ENCODE data around the gene KATNB1. TPM values are rescaled to one million over a fixed set of nuclear protein-coding genes. Genes with fewer than 3 reads are reported as not detected.

The KATNB1 gene
- total and polyA plus RNA-seq, 2 donors (not counting 1 experiment from before 2014, with no cell fraction given) = 6.7 to 15.2 TPM

GRCh38 chr16:57708168-57708567 is 27.4 kb upstream of the KATNB1 start:
- TF ChIP-seq CTCF (conservative IDR thresholded peaks at IDR 0.05 in 1 of 2, IDR thresholded peaks at IDR 0.05 in 1 of 2; ENCODE audit: low read depth in 1 of 2, low read length in 2 of 2) = no peak
- no peak for TF ChIP-seq EZH2 (IDR thresholded peaks at IDR 0.05; ENCODE audit: low read length, missing control alignments)
- Histone ChIP-seq H3K79me2 (ENCODE audit: control insufficient read depth, insufficient read depth, low read length) (no peaks in the 10 kb centered on the region), H2AFZ (ENCODE audit: low read length) (no peak overlapping the region), H3K9me3 (ENCODE audit: control insufficient read depth, insufficient read depth, low read depth, low read length) (no peaks in the 10 kb centered on the region), H3K36me3 (ENCODE audit: control insufficient read depth, insufficient read depth, low read length) (no peaks in the 10 kb centered on the region), H3K9ac (ENCODE audit: insufficient read depth, low read length) (no peak overlapping the region), H3K4me3 (replicated peaks in 1 of 4; ENCODE audit: control extremely low read depth in 1 of 4, insufficient read depth in 1 of 4, low read depth in 3 of 4, low read length in 4 of 4) (no peak overlapping the region), H3K27ac (ENCODE audit: insufficient read depth, low read length) (no peak overlapping the region), H3K4me2 (ENCODE audit: extremely low read depth, insufficient read depth, low read length) (no peak overlapping the region), H3K27me3 (ENCODE audit: control insufficient read depth, insufficient read depth, low read length) (peaks cover 9% of the 10 kb centered on the region), H4K20me1 (ENCODE audit: control insufficient read depth, extremely low read depth, insufficient read depth, low read length) (no peaks in the 10 kb centered on the region), H3K4me1 (ENCODE audit: control insufficient read depth, extremely low read depth, insufficient read depth, low read length) (no peaks in the 10 kb centered on the region)
- DNase-seq (ENCODE audit: low read depth in 2 of 2) = no peak

- Histone ChIP-seq H4K20me1 (ENCODE audit: control insufficient read depth, extremely low read depth, insufficient read depth, low read length) (no peaks in the 10 kb centered on the region), H3K9me3 (ENCODE audit: control insufficient read depth, insufficient read depth, low read depth, low read length) (no peaks in the 10 kb centered on the region), H3K4me2 (ENCODE audit: extremely low read depth, insufficient read depth, low read length) (no peak overlapping the region), H3K79me2 (ENCODE audit: control insufficient read depth, insufficient read depth, low read length) (no peaks in the 10 kb centered on the region), H3K4me1 (ENCODE audit: control insufficient read depth, extremely low read depth, insufficient read depth, low read length) (no peaks in the 10 kb centered on the region), H3K36me3 (ENCODE audit: control insufficient read depth, insufficient read depth, low read length) (no peaks in the 10 kb centered on the region), H3K27ac (ENCODE audit: insufficient read depth, low read length) (no peak overlapping the region), H2AFZ (ENCODE audit: low read length) (no peak overlapping the region), H3K4me3 (replicated peaks in 1 of 4; ENCODE audit: control extremely low read depth in 1 of 4, insufficient read depth in 1 of 4, low read depth in 3 of 4, low read length in 4 of 4) (no peak overlapping the region), H3K27me3 (ENCODE audit: control insufficient read depth, insufficient read depth, low read length) (peaks cover 11% of the 10 kb centered on the region), H3K9ac (ENCODE audit: insufficient read depth, low read length) (no peak overlapping the region)
- no peak for TF ChIP-seq EZH2 (IDR thresholded peaks at IDR 0.05; ENCODE audit: low read length, missing control alignments)
- no peak for TF ChIP-seq CTCF (conservative IDR thresholded peaks at IDR 0.05 in 1 of 2, IDR thresholded peaks at IDR 0.05 in 1 of 2; ENCODE audit: low read depth in 1 of 2, low read length in 2 of 2)
- no peak for DNase-seq (ENCODE audit: low read depth in 2 of 2)
Observed at GRCh38 chr16:57709663-57710062, 25.9 kb upstream of the KATNB1 start.

- Histone ChIP-seq H3K9ac (ENCODE audit: insufficient read depth, low read length) (no peak overlapping the region), H3K4me3 (replicated peaks in 1 of 4; ENCODE audit: control extremely low read depth in 1 of 4, insufficient read depth in 1 of 4, low read depth in 3 of 4, low read length in 4 of 4) (no peak overlapping the region), H3K4me1 (ENCODE audit: control insufficient read depth, extremely low read depth, insufficient read depth, low read length) (no peaks in the 10 kb centered on the region), H3K36me3 (ENCODE audit: control insufficient read depth, insufficient read depth, low read length) (no peaks in the 10 kb centered on the region), H3K4me2 (ENCODE audit: extremely low read depth, insufficient read depth, low read length) (no peak overlapping the region), H3K27ac (ENCODE audit: insufficient read depth, low read length) (no peak overlapping the region), H4K20me1 (ENCODE audit: control insufficient read depth, extremely low read depth, insufficient read depth, low read length) (no peaks in the 10 kb centered on the region), H3K79me2 (ENCODE audit: control insufficient read depth, insufficient read depth, low read length) (no peaks in the 10 kb centered on the region), H3K27me3 (ENCODE audit: control insufficient read depth, insufficient read depth, low read length) (peaks cover 16% of the 10 kb centered on the region), H3K9me3 (ENCODE audit: control insufficient read depth, insufficient read depth, low read depth, low read length) (no peaks in the 10 kb centered on the region), H2AFZ (ENCODE audit: low read length) (no peak overlapping the region)
- DNase-seq (ENCODE audit: low read depth in 2 of 2) = no peak
- TF ChIP-seq EZH2 (IDR thresholded peaks at IDR 0.05; ENCODE audit: low read length, missing control alignments) (no peak), CTCF (conservative IDR thresholded peaks at IDR 0.05 in 1 of 2, IDR thresholded peaks at IDR 0.05 in 1 of 2; ENCODE audit: low read depth in 1 of 2, low read length in 2 of 2) (no peak)
Observed at GRCh38 chr16:57711346-57711745, 24.2 kb upstream of the KATNB1 start.
